Stimulated activated CD8-positive, alpha-beta memory T cell treated with anti-CD3 and anti-CD28 coated beads, Interleukin-12 subunit alpha, Interleukin-12 subunit beta, amount 100 ng/mL, for 4 hours (primary cell): Measurements from ENCODE around the gene P2RX4.
"Not testable (repeated sequence)": the region's sequence is repeated elsewhere in the genome, so short reads cannot be mapped to it uniquely, and the experiment has no call there.

ENCODE experiments used
- DNase-seq: peaks from one replicate; pipeline ENCODE4 v3.0.0-alpha.2; 2020; ENCODE audit warnings: low read depth

The P2RX4 gene

GRCh38 chr12:121209624-121210572, at the start of gene P2RX4:
Gene P2RX4, plus strand, starts transcription at chr12:121210129. Its CDS starts 36 bp downstream, at chr12:121210165.
- peak; percentile 81 for DNase-seq

GRCh38 chr12:121162384-121162783, 47.5 kb upstream of the P2RX4 start:
- no peak for DNase-seq

GRCh38 chr12:121162985-121163384, 46.9 kb upstream of the P2RX4 start:
- DNase-seq: no peak

GRCh38 chr12:121164839-121165238, 45.1 kb upstream of the P2RX4 start:
- DNase-seq: not testable (repeated sequence)

GRCh38 chr12:121165316-121165715, 44.6 kb upstream of the P2RX4 start:
- no peak for DNase-seq

GRCh38 chr12:121166356-121166755, 43.6 kb upstream of the P2RX4 start:
- DNase-seq: no peak

GRCh38 chr12:121167232-121167820, 42.6 kb upstream of the P2RX4 start:
- no peak for DNase-seq

GRCh38 chr12:121167951-121168350, 42.0 kb upstream of the P2RX4 start:
- no peak for DNase-seq

GRCh38 chr12:121170151-121170550, 39.8 kb upstream of the P2RX4 start:
- no peak for DNase-seq

GRCh38 chr12:121170611-121171260, 39.2 kb upstream of the P2RX4 start:
- no peak for DNase-seq

GRCh38 chr12:121172145-121172544, 37.8 kb upstream of the P2RX4 start:
- no peak for DNase-seq

- DNase-seq: no peak
Measured at GRCh38 chr12:121175383-121176119, 34.4 kb upstream of the P2RX4 start.

- no peak for DNase-seq
Measured at GRCh38 chr12:121176826-121177529, 33.0 kb upstream of the P2RX4 start.

- no peak for DNase-seq
Measured at GRCh38 chr12:121181181-121181580, 28.7 kb upstream of the P2RX4 start.

- DNase-seq: no peak
Measured at GRCh38 chr12:121182222-121182893, 27.6 kb upstream of the P2RX4 start.

GRCh38 chr12:121184425-121184824, 25.5 kb upstream of the P2RX4 start:
- DNase-seq: no peak

GRCh38 chr12:121184984-121185889, 24.7 kb upstream of the P2RX4 start:
- DNase-seq: no peak

- no peak for DNase-seq
Measured at GRCh38 chr12:121186826-121187225, 23.1 kb upstream of the P2RX4 start.

GRCh38 chr12:121187501-121187900, 22.4 kb upstream of the P2RX4 start:
- no peak for DNase-seq

GRCh38 chr12:121188227-121188626, 21.7 kb upstream of the P2RX4 start:
- DNase-seq: no peak
